Measurements from ENCODE around the gene CIP2A.
"Not testable (repeated sequence)": the region's sequence is repeated elsewhere in the genome, so short reads cannot be mapped to it uniquely, and the experiment has no call there.

The CIP2A gene

DNA sequence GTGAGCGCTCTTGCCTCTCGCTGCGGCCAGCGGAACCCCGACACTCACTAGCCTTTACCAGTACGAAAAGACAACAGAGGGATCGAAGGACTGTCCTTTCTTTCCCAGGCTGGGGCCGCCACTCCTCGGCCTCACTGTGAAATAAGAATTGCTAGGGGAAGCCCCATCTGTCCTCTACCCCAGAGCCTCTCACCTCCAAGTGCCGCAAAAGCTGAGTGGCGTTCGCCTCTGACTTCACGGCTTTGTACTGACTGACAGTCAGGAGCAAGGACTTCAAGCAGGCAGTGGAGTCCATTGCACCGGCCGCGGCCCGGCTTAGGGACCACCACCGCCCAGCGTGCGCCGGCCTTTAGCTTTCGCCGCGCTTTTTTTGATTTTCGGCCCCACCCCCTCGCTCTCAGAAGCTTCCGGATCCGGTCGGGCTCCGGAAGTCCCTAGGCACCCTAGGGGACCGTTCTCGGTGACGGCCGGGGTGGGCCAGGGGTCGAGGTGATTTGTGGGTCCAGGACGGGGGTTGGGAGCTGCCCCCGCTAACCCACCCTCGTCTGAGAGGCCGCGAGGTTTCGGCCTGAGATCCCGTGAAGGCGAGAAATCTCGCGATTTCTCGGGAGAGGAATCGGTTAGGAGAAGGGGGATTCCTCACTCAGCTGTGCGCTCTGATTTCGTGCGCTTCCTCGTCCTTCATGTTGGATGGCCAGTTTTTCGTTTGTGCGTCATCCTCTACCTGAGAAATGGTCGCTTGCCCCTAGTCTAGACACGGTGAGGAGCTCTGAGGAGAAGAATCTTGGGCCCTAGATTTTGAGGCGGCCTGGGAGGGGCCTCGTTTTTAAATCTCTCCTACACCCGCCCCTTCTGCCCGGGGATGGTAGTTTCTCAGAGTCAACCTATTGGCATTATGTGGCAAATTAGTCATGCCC, at the start of gene CIP2A, which contains the start of gene DZIP3:
CIP2A (minus strand) TSS at position 358 of the 917 bp plus-strand sequence; CDS start at position 295, 63 bp downstream.
DZIP3 (plus strand) TSS at position 642 of the 917 bp plus-strand sequence. CDS start 15,685 bp downstream, outside the sequence.
- peak; percentile 75 for DNase-seq

DNA sequence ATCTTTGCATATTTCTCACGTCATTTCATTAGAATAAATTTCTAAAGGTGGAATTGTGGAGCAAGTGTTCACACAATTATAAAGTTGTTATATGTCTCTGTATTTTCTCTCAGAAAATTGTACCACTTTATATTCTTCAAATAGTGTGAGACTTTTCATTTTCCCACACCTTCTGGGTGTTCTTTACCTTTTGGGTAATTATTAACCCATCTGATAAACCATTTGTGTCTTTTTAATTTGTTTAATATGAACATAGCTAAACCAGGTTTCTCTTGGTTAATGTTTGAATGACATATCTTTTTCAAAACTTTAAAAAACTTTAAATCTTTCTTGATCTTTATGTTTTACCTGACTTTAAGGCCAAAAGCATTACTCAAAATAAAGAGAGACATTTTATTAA, 40.7 kb upstream of the CIP2A start:
- no peak for DNase-seq

DNA sequence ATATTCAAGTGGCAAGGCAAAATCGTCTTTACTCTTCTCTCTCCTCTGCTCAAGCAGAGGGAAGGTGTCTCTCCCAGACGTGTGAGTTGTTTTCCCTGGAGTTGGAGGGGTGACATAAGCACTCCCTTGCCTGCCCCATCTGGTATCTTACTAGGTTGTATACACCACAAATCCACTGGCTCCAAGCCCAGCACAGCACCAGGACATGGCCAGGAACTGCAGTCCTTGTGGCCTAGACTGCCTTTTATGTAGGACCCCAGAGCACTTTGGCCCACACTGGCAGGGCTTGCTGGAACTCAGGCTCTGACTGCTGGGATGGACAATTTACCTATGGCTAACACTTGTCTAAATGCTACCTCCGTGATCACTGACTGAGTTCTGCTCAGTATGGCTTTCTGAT, 34.3 kb upstream of the CIP2A start:
- no peak for DNase-seq

- DNase-seq, result no peak
These were observed 31.0 kb upstream of the CIP2A start for GRCh38 chr3:108620250-108620649.

DNA sequence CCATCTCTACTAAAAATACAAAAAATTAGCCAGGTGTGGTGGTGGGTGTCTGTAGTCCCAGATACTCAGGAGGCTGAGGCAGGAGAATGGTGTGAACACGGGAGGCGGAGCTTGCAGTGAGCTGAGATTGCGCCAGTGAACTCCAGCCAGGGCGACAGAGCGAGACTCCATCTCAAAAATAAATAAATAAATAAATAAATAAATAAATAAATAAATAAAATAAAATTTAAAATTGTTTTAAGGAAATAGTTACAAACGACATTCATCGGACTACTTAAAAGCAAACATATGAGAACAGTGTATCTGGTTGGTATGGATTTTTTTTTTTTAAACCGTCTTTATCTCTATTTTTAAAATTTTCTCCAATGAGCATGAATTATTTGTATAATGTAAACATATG, 26.9 kb upstream of the CIP2A start:
- DNase-seq, result not testable (repeated sequence)

- no peak for DNase-seq
These were observed 21.4 kb upstream of the CIP2A start for GRCh38 chr3:108610651-108611050.

DNA sequence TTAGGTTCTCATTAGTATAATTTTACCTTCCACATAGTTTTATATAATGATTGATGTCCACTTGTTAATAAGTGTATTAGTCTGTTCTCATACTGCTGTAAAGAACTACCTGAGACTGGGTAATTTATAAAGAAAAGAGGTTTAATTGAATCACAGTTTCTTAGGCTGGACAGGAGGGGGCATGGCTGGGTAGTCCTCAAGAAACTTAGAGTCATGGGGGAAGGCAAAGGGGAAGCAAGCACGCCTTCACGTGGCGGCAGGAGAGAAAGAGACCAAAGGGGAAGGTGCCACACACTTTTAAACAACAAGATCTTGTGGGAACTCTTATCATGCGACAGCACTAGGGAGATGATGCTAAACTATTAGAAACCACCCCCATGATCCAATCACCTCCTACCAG, 19.5 kb upstream of the CIP2A start:
- DNase-seq, result no peak

DNA sequence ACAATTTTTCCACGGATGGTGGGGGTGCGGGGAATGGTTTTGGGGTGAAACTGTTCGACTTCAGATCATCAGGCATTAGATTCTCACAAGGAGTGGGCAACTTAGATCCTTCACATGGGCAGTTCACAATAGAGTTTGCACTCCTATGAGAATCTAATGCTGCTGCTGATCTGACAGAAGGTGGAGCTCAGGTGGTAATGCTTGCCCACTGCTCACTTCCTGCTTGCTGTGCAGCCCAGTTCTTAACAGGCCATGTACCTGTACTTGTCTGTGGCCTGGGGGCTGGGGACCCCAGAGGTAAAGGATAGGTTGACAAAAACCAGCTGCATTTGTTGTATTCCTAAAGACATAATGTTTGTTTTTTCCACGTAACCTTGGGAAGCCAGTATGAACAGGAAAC, 16.3 kb upstream of the CIP2A start:
- DNase-seq, result no peak

DNA sequence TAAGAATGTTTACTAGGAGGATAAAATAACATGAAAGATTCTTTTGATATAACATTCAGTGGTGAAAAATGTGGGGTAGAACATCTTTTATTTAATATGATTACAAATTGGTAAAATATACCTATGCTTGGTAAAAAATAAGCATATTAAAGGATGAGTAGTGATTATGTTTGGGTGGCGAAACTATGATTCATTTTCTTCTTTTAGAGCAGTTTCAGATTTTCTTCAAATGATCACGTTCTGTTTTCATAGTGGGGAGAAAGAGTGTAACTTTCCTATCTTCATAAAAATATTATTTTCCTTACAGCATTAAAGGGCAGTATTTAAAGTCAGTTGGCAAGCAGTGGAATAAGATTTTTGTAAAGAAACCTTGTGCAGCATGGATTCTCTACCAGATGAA, 15.8 kb upstream of the CIP2A start:
- no peak for DNase-seq

- no peak for DNase-seq
These were observed 14.5 kb upstream of the CIP2A start for GRCh38 chr3:108603691-108604090.

DNA sequence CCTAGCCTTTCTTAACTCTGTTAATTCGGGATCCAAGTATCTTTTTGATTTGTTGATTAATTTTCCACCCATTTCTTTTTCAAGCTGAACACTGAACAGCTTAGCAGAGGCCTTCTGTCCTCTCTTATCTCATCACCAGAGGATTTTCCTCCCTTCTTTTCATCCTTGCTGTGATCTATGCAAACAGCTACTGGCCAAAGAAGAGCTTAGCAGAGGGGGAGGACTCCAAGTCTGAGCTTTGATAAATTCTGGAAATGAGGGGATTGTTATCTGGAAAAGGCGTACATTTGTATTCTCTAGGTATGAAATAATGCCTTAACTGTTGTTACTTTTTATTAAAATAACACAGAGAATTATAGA, 13.7 kb upstream of the CIP2A start:
- DNase-seq, result no peak

DNA sequence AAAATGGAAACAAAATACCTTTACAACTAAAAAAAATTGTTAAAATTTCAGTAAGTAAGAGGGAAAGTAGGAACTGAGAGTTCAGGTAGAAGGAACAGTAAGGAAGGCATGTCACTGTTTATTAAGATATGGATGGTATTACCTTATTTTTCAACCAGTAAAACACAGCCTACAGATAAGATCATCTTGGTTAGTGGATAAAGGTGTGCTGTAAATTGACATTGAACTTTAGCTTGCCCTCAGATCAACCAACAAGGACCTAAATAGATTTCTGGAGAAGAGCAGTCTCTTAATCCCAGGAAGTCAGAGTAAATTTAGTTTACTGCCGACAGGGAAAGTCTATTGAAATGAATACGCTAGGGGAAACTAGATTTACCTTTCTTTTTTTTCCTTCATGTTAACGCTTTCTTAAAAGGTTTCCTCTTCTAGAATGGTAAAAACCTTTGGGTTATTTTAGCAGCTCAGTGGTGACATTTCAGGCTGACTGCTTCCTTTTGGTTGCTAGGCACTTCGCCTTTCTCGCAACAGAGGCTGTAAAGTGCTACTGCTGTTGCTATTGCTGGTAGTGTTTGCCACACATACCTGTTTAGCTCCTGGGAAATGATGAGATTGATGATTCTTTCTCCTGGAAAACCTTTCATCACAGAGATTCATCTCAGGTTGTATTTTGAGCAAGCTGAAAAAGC, 13.2 kb upstream of the CIP2A start:
- DNase-seq, result peak; percentile 26

DNA sequence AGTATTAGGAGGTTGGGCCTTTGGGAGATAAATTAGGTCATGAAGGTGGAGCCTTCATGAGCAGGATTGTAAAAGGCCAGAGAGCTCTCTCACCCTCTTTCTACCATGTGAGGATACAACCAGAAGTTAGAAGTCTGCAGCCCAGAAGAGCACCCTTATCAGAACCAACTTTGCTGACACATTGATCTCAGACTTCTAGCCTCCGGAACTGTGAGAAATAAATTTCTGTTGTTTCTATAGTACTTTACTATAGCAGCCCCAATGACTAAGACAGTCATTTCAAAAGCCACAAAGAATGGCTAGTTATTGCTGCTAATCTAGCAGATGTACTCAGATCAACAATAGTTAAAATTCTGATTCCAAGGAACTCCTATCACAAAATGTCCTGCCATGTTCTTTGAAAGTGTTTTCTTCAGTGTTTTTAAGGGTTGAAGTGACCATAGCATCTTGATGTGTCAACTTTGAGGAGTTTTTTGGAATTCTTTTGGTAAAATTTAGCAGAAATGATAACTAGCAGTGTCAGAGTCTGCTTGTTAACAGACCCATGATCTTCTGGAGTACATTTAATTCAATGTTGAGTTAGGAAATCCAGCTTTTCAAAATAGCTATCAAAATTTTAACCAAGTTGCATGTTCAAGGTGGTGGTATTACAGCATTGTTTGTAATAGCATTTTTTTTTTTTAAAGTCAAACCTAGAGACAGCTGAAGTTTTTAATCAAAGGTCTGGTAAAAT, 10.6 kb upstream of the CIP2A start:
- DNase-seq, result no peak

DNA sequence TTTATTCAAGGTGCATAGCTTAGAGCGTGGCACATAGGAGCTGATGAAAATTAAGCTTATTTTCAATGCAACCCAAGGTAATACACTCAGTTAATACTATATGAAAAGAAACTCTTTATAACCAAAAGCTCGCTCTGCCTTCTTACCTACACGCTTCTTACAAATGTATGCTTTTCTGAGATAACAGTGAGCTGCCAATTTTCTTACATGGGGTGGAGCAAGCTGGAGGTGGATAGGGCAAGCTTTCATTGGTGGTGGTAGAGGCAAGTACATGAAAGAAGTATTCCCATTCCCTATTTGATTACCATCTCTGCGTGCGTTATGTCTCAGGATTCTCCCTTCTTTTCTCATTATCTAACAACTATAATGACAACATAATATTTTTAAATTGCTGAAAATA, 9.1 kb upstream of the CIP2A start:
- no peak for DNase-seq

DNA sequence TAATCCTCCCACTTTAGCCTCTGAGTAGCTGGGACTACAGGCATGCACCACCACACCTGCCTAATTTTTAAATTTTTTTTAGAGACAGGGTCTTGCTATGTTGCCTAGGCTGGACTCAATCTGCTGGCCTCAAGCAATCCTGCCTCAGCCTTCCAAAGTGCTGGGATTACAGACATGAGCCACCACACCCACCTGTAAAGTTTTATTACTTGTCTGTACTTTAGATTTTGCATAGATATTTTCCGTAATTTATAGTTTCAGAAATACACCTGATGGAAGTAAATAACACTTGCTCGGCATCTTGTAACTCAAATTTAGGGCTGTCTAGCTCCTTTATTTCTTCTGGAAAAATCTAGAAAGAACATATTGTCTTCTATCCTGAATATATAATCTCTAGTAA, 6.1 kb upstream of the CIP2A start:
- no peak for DNase-seq

- no peak for DNase-seq
These were observed 1.2 kb upstream of the CIP2A start for GRCh38 chr3:108590460-108590859.

- no peak for DNase-seq
These were observed 723 bp upstream of the CIP2A start for GRCh38 chr3:108589998-108590323.

GRCh38 chr3:108588601-108589000, 637 bp downstream of the CIP2A start:
- DNase-seq, result no peak

GRCh38 chr3:108578064-108578463, 11.2 kb downstream of the CIP2A start:
- DNase-seq, result no peak

GRCh38 chr3:108569336-108569735, 19.9 kb downstream of the CIP2A start:
- DNase-seq, result no peak

- no peak for DNase-seq
These were observed 22.6 kb downstream of the CIP2A start for GRCh38 chr3:108566599-108566998.

- DNase-seq, result no peak
These were observed 23.7 kb downstream of the CIP2A start for GRCh38 chr3:108565506-108565905.

GRCh38 chr3:108564564-108564963, 24.7 kb downstream of the CIP2A start:
- DNase-seq, result no peak

DNA sequence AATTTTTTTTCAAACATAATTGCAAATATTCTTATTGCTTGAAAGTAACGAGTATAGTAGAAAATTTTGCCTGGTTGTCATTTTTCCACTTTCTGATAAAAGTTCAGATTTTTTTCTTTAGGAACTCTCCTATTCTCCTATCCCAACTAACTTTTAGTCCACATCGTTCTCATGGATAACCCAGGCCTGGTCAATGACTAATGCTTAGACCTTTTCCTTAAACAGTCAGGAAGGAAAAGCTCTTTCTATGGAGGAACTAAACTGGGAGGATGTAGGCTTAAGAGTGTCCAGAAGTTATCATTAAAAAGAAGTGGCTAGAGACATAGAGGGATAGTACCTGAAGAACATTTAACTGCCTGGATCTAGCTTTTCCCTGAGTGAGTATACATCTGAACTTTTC, 26.7 kb downstream of the CIP2A start:
- DNase-seq, result no peak

Measured in activated CD4-positive, alpha-beta T cell treated with anti-CD3 and anti-CD28 coated beads, Interleukin-2, amount 50 U/mL, for 1 hour (primary cell).